Fibroblast of mammary gland (primary cell): ENCODE data around the gene CR1.

Experiments
- DNase-seq: peaks from one replicate; pipeline ENCODE4 v3.0.0-alpha.2; 2010; ENCODE audit warnings: low read depth
- H3K4me3 ChIP-seq: 2 replicates; pipeline ENCODE4 v1.5.1; 2011; ENCODE audit warnings: low read depth, mild to moderate bottlenecking, low read length, moderate library complexity; ENCODE audit not compliant: control insufficient read depth
- TF ChIP-seq, protein P1 (sequence below): conservative IDR thresholded peaks from 2 replicates; pipeline ENCODE4 v1.5.1; 2011; ENCODE audit warnings: low read depth, low read length, inconsistent platforms; ENCODE audit not compliant: control insufficient read depth, insufficient read depth

The CR1 gene

DNA sequence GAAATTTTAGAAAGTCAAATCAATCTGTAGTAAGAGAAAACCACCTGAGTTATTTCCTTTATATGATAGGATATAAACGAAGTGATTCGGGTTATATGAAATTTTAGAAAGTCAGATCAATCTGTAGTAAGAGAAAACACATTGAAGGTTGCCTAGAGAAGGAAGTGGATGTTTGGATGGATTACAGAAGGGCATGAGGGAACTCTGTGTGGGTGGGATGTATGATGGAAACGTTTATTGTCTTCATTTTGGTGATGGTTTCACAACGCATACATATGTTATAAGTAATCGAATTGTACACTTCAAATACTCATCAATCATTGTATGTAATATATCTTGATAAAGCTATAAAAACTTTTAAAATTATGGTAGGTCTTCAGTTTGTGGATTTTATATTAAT lies 5.1 kb downstream of the CR1 start:
- no peak overlapping the region for H3K4me3 ChIP-seq
- TF ChIP-seq, protein P1, sequence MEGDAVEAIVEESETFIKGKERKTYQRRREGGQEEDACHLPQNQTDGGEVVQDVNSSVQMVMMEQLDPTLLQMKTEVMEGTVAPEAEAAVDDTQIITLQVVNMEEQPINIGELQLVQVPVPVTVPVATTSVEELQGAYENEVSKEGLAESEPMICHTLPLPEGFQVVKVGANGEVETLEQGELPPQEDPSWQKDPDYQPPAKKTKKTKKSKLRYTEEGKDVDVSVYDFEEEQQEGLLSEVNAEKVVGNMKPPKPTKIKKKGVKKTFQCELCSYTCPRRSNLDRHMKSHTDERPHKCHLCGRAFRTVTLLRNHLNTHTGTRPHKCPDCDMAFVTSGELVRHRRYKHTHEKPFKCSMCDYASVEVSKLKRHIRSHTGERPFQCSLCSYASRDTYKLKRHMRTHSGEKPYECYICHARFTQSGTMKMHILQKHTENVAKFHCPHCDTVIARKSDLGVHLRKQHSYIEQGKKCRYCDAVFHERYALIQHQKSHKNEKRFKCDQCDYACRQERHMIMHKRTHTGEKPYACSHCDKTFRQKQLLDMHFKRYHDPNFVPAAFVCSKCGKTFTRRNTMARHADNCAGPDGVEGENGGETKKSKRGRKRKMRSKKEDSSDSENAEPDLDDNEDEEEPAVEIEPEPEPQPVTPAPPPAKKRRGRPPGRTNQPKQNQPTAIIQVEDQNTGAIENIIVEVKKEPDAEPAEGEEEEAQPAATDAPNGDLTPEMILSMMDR, result no peak
- DNase-seq, result no peak

DNA sequence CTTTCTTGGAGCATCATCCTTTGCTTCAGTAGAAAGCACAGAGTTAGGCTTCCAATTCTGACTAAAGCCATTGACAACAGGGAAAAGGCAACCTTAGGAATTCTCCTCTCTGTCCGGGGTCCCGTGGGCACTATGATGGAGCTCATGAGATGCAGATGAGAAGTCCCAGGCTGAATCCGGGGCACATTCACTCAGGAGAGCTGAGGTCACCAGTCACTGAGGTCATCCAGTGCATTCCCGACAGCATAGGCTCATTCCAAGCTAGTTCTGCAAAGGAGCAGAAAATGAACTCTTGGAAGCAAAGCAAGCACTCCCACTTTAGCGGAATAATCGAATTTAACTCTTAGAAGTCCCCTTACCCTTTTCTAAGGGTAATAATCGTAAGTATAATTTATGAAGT lies 6.8 kb downstream of the CR1 start:
- DNase-seq, result no peak
- TF ChIP-seq, protein P1, result no peak
- H3K4me3 ChIP-seq, result no peak overlapping the region

GRCh38 chr1:207503950-207504349 lies 8.0 kb downstream of the CR1 start:
- DNase-seq, result no peak
- TF ChIP-seq, protein P1, result no peak
- no peak overlapping the region for H3K4me3 ChIP-seq

GRCh38 chr1:207504438-207504837 lies 8.5 kb downstream of the CR1 start:
- no peak overlapping the region for H3K4me3 ChIP-seq
- TF ChIP-seq, protein P1, result no peak
- no peak for DNase-seq

DNA sequence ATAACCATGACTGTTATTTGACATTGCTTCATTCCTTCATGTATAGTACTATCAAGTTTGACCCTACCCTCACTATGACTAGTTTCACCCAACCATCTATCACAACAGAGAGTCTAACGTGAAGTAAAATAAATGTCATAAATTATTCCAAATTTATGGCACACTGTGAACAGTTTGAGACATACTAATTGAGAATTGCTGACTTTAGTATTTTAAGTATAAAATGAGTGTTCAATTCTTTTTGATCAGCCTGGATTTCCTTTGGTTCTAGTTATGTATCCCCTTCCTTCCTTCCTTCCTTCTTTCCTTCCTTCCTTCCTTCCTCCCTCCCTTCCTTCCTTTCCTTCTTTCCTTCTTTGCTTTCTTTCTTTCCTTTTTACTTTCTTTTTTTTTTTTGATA lies 14.5 kb downstream of the CR1 start:
- TF ChIP-seq, protein P1, result no peak
- DNase-seq, result no peak
- no peak overlapping the region for H3K4me3 ChIP-seq

DNA sequence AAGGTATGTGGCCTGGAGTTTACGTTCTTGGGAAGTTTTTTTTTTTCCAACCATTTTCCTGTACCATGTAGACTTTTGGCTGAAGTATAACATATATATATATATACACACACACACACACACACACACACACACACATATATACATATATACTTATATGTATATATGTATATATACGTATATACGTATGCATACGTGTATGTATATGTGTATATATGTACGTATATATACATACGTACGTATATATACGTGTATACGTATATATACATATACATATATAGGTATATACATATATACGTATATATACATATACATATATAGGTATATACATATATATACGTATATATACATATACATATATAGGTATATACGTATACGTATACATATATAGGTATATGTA lies 18.9 kb downstream of the CR1 start:
- DNase-seq, result no peak
- TF ChIP-seq, protein P1, result no peak
- H3K4me3 ChIP-seq, result no peak overlapping the region

GRCh38 chr1:207516729-207517128 lies 20.8 kb downstream of the CR1 start:
- H3K4me3 ChIP-seq, result no peak overlapping the region
- DNase-seq, result no peak
- TF ChIP-seq, protein P1, result no peak
